GM19035 (cell line): ENCODE results near the gene MAP3K2.

Source experiments
- ATAC-seq: cut with Tn5 transposase; IDR thresholded peaks from one replicate; pipeline ENCODE4 v1.9.1; 2021; ENCODE audit not compliant: unreplicated experiment

Gene MAP3K2

DNA sequence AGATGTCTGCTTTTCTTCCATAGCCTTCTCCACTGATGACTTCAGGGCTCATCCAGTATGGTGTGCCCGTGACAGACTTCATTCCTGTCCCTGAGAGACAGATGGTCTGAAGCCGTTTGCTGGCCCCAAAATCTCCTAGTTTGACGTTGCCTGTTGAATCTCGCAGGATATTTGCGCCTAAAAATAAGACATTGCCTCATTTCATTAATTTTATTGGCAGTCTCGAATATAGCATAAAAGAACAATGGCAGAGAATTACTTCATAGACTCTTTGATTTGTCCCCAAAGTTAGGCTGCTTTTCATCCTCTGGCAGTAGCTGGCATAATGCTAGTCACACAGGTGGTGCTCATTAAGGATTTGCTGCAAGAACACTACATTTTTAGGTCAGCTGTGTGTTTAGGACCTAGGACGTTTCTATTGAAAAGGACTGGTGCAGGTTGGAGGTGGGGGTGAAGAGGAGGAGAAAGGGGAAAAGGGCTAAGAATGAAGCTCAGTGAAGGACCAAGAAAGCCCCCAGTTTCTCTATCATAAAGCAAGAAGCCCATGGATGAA is 79.1 kb downstream of the MAP3K2 start:
- ATAC-seq, result no peak

GRCh38 chr2:127305990-127306585 is 81.7 kb downstream of the MAP3K2 start:
- no peak for ATAC-seq

DNA sequence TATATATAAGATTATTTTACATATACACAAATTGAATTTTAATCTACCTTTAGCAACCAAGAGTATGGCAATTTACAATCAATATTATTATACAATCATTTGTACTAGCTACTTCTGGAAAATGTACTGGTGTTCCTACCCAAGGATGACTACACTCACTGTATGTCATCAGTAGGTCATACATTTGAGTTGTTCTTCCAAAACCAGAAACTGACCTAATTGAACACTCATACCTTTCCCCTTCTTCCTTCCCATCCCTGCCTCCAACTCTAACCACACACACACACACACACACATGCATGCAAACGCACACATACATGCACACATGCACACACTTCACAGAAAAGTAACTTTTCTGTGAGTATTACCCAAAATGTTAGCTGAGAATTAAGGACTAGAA is 85.6 kb downstream of the MAP3K2 start:
- no peak for ATAC-seq

DNA sequence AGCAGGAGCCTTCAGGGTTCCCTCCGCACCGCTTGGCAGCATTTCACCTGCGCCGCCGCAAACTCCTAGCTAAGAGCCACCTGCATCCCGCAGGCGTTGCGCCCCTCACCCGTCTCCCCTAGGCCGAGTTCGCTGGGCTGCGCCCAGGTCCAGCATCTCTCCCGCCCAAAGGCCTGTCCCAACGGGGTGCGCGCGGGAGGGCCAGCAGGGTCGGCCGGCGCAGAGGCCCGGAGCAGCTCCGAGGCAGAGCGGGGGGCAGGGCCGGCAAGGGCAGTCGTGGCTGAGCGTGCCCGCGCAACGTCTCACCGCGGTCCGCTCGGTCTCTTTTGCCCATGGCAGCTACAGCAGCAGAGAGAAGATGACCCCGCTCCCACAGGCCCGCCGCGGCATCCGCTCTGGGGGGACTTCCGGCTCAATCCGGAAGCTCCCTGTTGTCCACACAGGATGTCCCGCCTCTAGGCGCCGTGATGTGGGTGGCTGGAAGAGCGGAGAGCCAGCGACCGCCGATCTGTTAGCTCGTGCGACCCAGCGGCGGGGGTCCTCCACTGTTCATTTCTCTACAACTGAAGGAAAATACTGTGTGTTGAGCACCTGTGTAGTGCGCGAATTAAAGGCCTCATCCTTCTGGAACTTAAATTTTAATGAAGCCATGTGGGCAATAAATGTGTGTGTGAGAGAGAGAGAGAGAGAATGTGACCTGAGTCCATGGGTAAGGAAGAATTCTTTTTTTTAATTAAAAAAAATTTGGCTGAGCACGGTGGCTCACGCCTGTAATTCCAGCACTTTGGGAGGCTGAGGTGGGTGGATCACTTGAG is 93.8 kb downstream of the MAP3K2 start, which contains the start of gene ERCC3:
ERCC3 (minus strand) TSS at position 397 of the 815 bp plus-strand sequence; CDS start at position 334, 63 bp downstream.
- ATAC-seq, result peak; percentile 99

DNA sequence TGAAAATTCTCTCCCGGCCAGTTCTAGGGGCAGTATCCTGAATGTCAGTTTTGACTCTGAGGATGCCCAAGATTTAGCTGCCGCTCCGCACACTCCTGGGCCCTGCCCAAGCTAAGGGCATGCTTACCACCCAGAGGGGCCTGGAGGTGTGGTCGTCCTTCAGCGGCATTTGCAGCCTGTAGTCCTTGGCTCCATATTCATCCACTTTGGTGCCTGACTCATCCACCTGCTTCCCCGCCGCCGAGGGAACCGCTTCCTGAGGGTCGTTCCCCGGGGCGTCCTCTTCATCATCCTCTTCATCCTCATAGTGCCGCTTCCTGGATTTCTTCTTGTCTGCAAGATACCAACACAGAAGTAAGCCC is 94.4 kb downstream of the MAP3K2 start:
- no peak for ATAC-seq

DNA sequence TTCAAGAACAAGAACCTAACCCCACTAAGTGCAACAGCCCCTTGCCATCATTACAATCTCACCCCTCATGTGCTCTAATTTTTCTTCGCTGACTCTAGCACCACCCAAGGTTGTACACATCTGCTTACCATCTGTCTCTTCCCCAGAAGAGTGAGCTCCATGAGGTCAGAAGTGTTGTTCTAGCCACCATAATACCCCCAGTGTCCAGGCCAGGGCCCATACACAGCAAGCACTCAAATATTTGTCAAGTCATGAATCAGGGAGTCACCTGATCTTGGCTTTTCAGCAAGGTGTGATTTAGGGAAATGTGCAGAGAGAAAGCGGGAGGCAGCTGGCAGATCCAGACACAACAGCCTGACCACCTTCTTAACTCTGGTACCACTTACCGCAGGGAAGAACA is 99.5 kb downstream of the MAP3K2 start:
- ATAC-seq, result no peak

GRCh38 chr2:127283275-127283674 is 104.5 kb downstream of the MAP3K2 start:
- no peak for ATAC-seq

GRCh38 chr2:127280693-127281092 is 107.1 kb downstream of the MAP3K2 start:
- ATAC-seq, result no peak

GRCh38 chr2:127279781-127280180 is 108.0 kb downstream of the MAP3K2 start:
- no peak for ATAC-seq

- no peak for ATAC-seq
Measured at GRCh38 chr2:127278959-127279358, 108.8 kb downstream of the MAP3K2 start.

GRCh38 chr2:127277028-127277427 is 110.7 kb downstream of the MAP3K2 start:
- peak; percentile 50 for ATAC-seq

GRCh38 chr2:127275789-127276188 is 112.0 kb downstream of the MAP3K2 start:
- ATAC-seq, result no peak

DNA sequence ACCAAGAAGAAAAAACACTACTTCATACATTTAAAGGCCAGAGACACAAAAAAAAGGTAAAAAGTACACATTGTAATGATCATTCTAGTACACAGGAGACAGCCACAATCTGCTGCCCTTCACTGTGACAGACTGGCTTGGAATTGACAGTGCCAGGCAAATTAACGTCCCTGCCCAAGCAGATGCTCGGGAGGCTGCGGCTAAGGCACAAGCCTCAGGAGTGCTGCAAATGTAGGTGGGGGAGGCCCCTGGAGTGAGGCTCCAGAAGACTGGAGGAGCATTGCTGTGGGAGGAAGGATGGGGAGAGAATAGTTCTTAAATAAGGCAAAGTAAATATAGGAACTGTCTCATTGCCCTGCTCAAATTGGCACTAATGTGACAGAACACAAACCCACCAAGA is 112.4 kb downstream of the MAP3K2 start:
- no peak for ATAC-seq

GRCh38 chr2:127270663-127271062 is 117.1 kb downstream of the MAP3K2 start:
- no peak for ATAC-seq

DNA sequence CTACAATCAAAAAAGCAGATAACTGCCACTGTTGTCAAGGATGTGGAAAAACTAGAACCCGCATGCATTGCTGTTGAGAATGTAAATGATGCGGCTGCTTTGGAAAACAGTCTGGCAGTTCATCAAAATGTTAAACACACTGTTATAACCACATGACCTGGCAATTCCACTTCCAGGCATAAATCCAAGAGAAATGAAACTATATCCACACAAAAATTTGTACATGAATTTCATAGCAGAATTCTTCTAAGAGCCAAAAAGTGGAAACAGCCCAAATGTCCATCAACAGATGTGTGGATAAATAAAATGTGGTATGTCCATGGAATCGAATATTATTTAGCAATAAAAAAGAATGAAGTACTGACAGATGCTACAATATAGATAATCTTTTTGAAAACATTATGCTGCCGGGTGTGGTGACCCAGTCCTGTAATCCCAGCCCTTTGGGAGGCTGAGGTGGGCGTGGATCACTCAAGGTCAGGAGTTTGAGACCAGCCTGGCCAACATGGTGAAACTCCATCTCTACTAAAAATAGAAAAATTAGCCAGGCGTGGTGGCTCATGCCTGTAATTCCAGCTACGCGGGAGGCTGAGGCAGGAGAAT is 125.9 kb downstream of the MAP3K2 start:
- no peak for ATAC-seq

DNA sequence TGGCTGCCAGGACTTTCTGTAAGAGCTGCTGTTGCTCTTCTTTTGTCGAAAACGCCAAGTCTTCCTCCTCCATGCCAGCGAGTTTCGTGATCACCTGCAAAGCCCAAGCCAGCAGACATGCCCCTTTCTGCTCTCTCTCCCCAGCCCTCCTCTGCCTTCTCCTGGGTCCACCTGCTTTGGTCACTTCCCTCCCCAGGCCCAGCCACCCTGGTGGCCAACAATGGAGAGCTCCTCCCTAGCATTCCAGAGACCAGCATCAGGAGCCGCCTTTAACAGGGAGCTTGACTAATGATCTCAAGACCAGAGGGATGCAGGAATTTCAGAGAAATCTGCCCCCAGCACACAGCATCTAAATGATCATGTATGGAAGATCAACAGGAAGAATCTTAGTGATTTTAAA is 128.4 kb downstream of the MAP3K2 start:
- ATAC-seq, result no peak

GRCh38 chr2:127256866-127257265 is 130.9 kb downstream of the MAP3K2 start:
- ATAC-seq, result no peak

- no peak for ATAC-seq
Measured at GRCh38 chr2:127256381-127256780, 131.4 kb downstream of the MAP3K2 start.

DNA sequence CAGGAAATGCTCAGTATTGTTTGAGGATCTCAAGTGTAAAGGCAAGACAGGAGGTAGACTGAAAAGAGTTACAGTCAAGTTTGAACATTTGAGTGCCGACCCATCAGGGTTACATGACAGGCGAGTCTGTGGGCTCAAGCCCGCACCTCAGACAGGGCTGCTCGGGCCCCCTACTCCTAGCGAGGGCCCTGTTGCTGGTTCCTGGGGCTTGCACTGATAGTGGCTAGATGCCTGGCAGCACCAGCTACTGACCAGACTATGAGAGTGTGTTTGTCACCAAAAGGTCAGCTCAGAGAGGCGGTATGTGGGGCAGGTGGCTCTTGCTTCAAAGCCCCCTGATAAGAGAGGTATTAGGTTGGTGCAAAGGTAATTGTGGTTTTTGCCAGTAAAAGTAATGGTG is 132.1 kb downstream of the MAP3K2 start:
- ATAC-seq, result no peak

DNA sequence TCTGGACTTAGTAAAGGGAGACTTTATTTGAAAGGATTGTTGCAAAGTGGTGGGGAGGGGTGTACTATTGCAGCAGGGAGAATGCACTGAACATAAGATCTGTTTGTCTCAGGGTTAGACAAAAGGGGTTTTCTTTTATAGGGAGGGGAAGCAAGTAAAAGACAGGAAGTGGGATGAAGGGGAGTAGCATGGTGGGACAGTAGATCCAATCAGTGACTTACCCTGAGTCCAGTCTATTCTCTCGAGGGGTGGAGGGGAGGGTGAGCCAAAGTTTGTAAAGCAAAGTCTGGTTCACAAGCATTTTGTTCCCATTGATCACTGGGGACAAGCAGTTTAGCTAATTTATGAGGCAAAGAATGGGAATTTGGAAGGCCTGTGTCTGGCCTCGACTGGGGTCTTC is 132.6 kb downstream of the MAP3K2 start:
- no peak for ATAC-seq

DNA sequence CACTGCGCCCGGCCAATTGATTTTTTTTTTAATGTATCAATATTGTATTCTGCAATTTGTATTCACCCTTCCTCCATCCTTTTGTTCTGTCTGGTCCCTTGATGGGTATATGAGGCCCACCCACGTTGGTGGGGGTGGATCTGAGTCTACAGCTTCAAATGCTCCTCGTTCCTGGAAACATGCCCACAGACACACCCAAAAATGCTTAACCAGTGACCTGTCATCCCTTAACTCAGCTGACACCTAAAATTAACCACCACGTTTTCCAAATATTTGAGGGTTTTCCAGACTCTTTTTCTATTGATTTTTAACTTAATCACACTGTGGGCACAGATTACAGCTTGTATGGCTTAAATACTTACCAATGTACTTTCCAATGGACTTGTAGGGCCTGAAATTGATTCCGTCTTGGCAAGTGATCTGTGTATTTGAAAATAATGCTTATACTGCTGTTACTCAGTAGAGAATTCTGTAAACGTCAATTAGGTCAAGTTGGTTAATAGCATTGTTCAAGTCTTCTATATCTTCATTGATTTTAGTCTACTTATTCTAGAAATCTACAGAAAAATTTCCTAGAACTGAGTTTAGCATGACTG is 133.3 kb downstream of the MAP3K2 start:
- no peak for ATAC-seq
